Tibial nerve (tissue), 4 donors: Measurements from ENCODE around the gene ZFAND3. TPM values are rescaled to one million over a fixed set of nuclear protein-coding genes. Genes with fewer than 3 reads are reported as not detected.

Experiments used
- DNase-seq, 2 donors: peaks; one replicate each; pipeline ENCODE4 v3.0.0-alpha.2; 2019; ENCODE audit warnings: low spot score in 2 of 2
- H3K27ac ChIP-seq, 4 donors: fragments of 200-600 bp; sonication (generic) in 3 of 4; one replicate each; pipeline ENCODE4 v1.5.1; 2017 to 2019; ENCODE audit warnings: mild to moderate bottlenecking in 1 of 4
- H3K27me3 ChIP-seq, 2 donors: fragments of 200-600 bp; sonication (generic) in 1 of 2; one replicate each; pipeline versions ENCODE4 v1.5.1 to v1.6.0; 2017 to 2019
- H3K36me3 ChIP-seq, 3 donors: fragments of 200-600 bp; sonication (generic); one replicate each; pipeline ENCODE4 v1.5.1; 2018 to 2019
- H3K4me1 ChIP-seq, 4 donors: fragments of 200-600 bp; sonication (generic) in 3 of 4; one replicate each; pipeline ENCODE4 v1.5.1; 2017 to 2019
- H3K4me3 ChIP-seq, 4 donors: fragments of 200-600 bp; sonication (generic) in 3 of 4; one replicate each; pipeline ENCODE4 v1.5.1; 2017 to 2019; ENCODE audit warnings: mild to moderate bottlenecking in 1 of 4, moderate library complexity in 1 of 4
- H3K9me3 ChIP-seq, 4 donors: fragments of 200-600 bp; sonication (generic) in 3 of 4; one replicate each; pipeline ENCODE4 v1.5.1; 2017 to 2019
- EP300 ChIP-seq, 2 donors: sonication (generic); formaldehyde crosslinking; IDR thresholded peaks; one replicate each; pipeline ENCODE4 v1.6.1; 2017; ENCODE audit warnings: antibody characterized with exemption in 2 of 2, mild to moderate bottlenecking in 1 of 2
- POLR2A ChIP-seq, 2 donors: fragments of 450-650 bp; IDR thresholded peaks; one replicate each; pipeline ENCODE4 v1.6.1; 2017; ENCODE audit warnings: antibody characterized with exemption in 2 of 2, mild to moderate bottlenecking in 2 of 2, moderate library complexity in 2 of 2
- WGBS, 2 donors: methylation state at CpG; one replicate each; pipeline ENCODE4 v1.1.5; 2018; 5-methylcytosine and 5-hydroxymethylcytosine counted together
- total RNA-seq, 4 donors: library from RNA; depleted of rRNA; stranded (reverse); fragments of >200 nt; gene quantifications; one replicate each; pipeline ENCODE4 v1.1.0, GENCODE V29; 2016
- TF ChIP-seq, protein P1 (sequence below), 5 experiments: fragments of 200-600 bp in 3 of 5; fragments of 450-650 bp in 2 of 5; sonication (generic) in 3 of 5; IDR thresholded peaks; one replicate each; pipeline ENCODE4 v1.5.1; 2016 to 2019; ENCODE audit warnings: antibody characterized with exemption in 5 of 5, mild to moderate bottlenecking in 3 of 5, moderate library complexity in 2 of 5

ZFAND3 gene
- total RNA-seq, 4 donors from 2014 or later, result 30.1 to 47.9 (median 39.1) TPM

DNA sequence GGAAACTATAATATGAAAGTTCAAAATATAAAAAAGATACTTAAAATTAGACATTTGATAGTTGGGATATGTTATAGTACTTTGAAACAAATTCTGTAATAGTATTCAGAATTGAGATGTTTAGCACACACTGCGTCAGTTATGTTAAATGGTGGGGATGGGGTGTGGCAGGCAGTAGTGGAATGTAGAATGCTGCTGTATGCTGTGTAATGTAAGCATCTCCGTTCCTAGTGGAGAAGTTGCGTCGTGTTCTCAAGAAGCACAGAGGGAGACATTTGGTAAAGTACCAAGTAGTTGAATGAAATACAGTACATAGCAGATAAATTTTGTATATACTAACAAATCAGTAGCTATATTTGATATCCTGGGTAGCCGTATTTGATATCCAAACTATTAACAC lies 192.4 kb downstream of the ZFAND3 start:
- DNase-seq, result no peak
- 74 to 81% methylated on average over 5 of the region's 5 CpGs for WGBS, 2 donors
- peaks cover 0 to 24% (median 0%) of the 10 kb centered on the region in 4 donors for H3K4me1 ChIP-seq
- H3K27me3 ChIP-seq, result no peaks in the 10 kb centered on the region
- H3K36me3 ChIP-seq, result no peaks in the 10 kb centered on the region
- no peak overlapping the region for H3K4me3 ChIP-seq
- H3K27ac ChIP-seq, result no peak overlapping the region
- H3K9me3 ChIP-seq, result peaks cover 0 to 8% (median 0%) of the 10 kb centered on the region in 4 donors
- TF ChIP-seq, protein P1, sequence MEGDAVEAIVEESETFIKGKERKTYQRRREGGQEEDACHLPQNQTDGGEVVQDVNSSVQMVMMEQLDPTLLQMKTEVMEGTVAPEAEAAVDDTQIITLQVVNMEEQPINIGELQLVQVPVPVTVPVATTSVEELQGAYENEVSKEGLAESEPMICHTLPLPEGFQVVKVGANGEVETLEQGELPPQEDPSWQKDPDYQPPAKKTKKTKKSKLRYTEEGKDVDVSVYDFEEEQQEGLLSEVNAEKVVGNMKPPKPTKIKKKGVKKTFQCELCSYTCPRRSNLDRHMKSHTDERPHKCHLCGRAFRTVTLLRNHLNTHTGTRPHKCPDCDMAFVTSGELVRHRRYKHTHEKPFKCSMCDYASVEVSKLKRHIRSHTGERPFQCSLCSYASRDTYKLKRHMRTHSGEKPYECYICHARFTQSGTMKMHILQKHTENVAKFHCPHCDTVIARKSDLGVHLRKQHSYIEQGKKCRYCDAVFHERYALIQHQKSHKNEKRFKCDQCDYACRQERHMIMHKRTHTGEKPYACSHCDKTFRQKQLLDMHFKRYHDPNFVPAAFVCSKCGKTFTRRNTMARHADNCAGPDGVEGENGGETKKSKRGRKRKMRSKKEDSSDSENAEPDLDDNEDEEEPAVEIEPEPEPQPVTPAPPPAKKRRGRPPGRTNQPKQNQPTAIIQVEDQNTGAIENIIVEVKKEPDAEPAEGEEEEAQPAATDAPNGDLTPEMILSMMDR (IDR thresholded peaks at IDR 0.05), result no peak
- TF ChIP-seq EP300 (IDR thresholded peaks at IDR 0.05), result no peak
- TF ChIP-seq POLR2A (IDR thresholded peaks at IDR 0.05), result no peak

DNA sequence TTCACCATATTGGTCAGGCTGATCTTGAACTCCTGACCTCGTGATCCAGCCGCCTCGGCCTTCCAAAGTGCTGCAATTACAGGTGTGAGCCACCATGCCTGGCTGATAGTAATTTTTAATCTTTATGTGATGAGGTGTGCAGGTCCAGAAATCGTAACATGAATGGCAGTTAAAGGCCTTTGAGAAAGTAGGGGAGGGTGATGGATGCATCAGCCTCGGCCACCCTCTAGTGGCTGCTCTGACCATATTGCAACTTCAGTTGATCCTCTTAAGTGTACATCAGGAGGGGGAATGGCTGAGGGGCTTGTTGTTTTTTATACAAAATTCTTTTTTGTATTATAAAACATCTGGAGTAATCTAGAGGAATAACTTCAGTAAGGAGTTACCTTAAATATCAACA lies 193.0 kb downstream of the ZFAND3 start:
- Histone ChIP-seq H3K27me3 (no peaks in the 10 kb centered on the region), H3K9me3 (peaks cover 0 to 8% (median 0%) of the 10 kb centered on the region in 4 donors), H3K4me1 (peaks cover 0 to 30% (median 0%) of the 10 kb centered on the region in 4 donors), H3K27ac (no peak overlapping the region), H3K4me3 (no peak overlapping the region), H3K36me3 (no peaks in the 10 kb centered on the region)
- TF ChIP-seq, protein P1 (IDR thresholded peaks at IDR 0.05), result peak in 4 of 5 experiments; percentile 25 to 53 (median 40)
- no peak for TF ChIP-seq EP300 (IDR thresholded peaks at IDR 0.05)
- 64 to 73% methylated on average over 5 of the region's 5 CpGs for WGBS, 2 donors
- no peak for DNase-seq

DNA sequence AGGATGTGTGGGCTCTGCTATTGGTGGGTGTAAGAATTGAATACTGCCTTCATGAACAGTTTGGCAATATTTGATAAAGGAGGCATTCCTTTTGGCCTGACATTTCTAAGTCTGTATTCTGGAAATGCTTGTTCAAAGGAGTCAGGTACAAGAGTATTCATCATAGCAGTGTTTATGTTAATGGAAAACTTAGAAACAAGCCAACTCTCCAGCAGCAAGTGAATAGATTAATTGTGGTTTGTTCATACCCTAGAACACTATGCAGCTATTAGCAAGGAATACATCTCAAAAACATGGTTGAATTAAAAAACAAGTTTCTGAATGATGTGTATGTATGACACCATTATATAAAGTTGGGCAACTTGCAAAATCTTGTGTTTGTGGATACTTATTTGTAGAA lies 195.8 kb downstream of the ZFAND3 start:
- H3K27ac ChIP-seq, result no peak overlapping the region
- H3K36me3 ChIP-seq, result no peaks in the 10 kb centered on the region
- no peak for DNase-seq
- no peaks in the 10 kb centered on the region for H3K27me3 ChIP-seq
- H3K4me3 ChIP-seq, result no peak overlapping the region
- peaks cover 0 to 47% (median 0%) of the 10 kb centered on the region in 4 donors for H3K4me1 ChIP-seq
- H3K9me3 ChIP-seq, result peaks cover 0 to 8% (median 0%) of the 10 kb centered on the region in 4 donors
- TF ChIP-seq, protein P1 (IDR thresholded peaks at IDR 0.05), result no peak

DNA sequence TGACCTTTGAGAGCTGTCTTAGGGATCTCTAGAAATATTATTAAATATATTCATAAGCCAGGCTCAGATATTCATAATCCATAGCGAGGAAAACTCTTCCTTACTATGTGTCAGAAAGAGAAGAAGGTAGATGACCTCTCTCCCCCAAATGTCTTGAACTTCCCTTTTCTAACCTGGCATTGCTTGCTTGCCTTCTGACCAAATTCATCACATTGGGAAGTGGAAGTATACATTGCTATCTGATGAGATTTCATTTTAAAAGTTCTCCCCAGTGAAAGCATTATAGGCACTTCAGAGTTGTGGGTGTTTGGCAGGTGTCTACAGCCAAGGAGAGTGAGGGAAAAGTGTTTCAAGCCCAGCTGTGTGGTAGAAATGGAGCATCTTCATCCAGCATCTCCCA lies 197.3 kb downstream of the ZFAND3 start:
- Histone ChIP-seq H3K4me1 (peaks cover 0 to 62% (median 0%) of the 10 kb centered on the region in 4 donors), H3K36me3 (no peaks in the 10 kb centered on the region), H3K4me3 (no peak overlapping the region), H3K27me3 (no peaks in the 10 kb centered on the region), H3K27ac (no peak overlapping the region), H3K9me3 (no peaks in the 10 kb centered on the region)
- TF ChIP-seq EP300 (IDR thresholded peaks at IDR 0.05), result no peak
- TF ChIP-seq POLR2A (IDR thresholded peaks at IDR 0.05), result no peak
- TF ChIP-seq, protein P1 (IDR thresholded peaks at IDR 0.05), result no peak
- WGBS, 2 donors, result 86 to 88% methylated on average over 1 of the region's 1 CpG
- no peak for DNase-seq

DNA sequence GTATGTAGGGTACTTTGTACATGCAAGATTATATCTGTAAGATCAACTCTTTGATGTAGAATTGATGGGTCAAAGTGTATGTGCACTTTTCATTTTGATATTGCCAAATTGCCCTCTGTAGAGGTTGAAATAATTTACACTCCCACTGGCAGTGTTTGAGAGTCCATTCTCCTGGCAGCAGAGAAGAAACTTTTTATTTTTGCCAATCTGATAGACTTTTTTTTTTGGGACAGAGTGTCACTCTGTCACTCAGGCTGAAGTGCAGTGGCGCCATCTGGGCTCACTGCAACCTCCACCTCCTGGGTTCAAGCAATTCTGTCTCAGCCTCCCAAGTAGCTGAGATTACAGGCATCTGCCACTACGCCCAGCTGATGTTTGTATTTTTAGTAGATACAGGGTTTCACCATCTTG lies 199.2 kb downstream of the ZFAND3 start:
- H3K36me3 ChIP-seq, result no peaks in the 10 kb centered on the region
- no peaks in the 10 kb centered on the region for H3K27me3 ChIP-seq
- no peak overlapping the region for H3K27ac ChIP-seq
- TF ChIP-seq, protein P1 (IDR thresholded peaks at IDR 0.05), result no peak
- no peak for TF ChIP-seq EP300 (IDR thresholded peaks at IDR 0.05)
- TF ChIP-seq POLR2A (IDR thresholded peaks at IDR 0.05), result no peak
- WGBS, 2 donors, result 79 to 93% methylated on average over 2 of the region's 2 CpGs
- peaks cover 0 to 62% (median 0%) of the 10 kb centered on the region in 4 donors for H3K4me1 ChIP-seq
- H3K9me3 ChIP-seq, result no peaks in the 10 kb centered on the region
- H3K4me3 ChIP-seq, result no peak overlapping the region
- DNase-seq, result no peak
